NCI-H187 treated with DMSO at 0.1 percent for 48 hours (cell line): ENCODE data around the gene KRTAP9-8.
"Not testable (repeated sequence)": the region's sequence is repeated elsewhere in the genome, so short reads cannot be mapped to it uniquely, and the experiment has no call there.

Source experiments
- DNase-seq: peaks from one replicate; lab custom pipeline; 2025; lab: John Stamatoyannopoulos, UW

Gene KRTAP9-8

DNA sequence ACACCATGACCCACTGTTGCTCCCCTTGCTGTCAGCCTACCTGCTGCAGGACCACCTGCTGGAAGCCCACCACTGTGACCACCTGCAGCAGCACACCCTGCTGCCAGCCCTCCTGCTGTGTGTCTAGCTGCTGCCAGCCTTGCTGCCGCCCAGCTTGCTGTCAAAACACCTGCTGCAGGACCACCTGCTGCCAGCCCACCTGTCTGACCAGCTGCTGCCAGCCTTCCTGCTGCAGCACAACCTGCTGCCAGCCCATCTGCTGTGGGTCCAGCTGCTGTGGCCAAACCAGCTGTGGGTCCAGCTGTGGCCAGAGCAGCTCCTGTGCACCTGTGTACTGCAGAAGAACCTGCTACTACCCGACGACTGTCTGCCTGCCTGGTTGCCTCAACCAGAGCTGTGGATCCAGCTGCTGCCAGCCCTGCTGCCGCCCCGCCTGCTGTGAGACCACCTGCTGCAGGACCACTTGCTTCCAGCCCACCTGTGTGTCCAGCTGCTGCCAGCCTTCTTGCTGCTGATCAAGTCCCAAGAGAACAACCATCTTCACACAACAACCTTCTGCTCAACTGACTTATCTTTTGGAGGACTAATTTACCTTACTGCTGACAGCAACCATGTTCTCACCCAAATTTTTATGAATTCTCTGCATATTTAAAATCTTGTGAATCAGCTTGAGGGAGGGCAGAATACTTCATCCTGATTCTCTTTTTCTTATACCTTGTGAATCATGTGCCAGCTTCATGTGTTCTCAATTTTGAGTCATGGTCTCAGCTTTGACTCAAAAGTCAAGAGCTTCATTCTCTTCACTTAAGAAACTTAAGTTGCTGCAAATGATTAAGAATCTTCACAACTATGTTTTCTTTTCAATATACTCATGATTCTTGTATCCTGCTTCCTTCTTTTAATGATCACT, 17.8 kb downstream of the KRTAP9-8 start, which contains the start of gene KRTAP9-9:
Gene KRTAP9-9 (plus strand): TSS at position 4 of the 910 bp plus-strand sequence.
- not testable (repeated sequence) for DNase-seq

DNA sequence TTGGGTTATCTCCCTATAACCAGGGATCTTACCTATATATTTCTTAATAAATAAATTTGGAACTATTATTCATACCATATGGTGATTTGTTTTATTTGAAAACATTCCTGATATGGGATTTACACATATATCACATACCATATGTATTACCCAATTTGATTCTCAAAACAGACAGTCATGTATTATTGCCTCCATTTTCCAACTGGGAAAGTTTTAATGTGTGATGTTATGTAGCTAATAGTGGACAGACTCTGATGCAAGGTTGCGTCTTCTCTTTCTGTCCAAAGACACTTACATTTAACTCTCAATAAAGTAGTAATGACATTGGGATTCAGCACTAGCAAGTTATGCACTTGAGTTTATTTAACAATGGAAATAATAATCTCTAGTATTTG, 18.5 kb downstream of the KRTAP9-8 start:
- no peak for DNase-seq

DNA sequence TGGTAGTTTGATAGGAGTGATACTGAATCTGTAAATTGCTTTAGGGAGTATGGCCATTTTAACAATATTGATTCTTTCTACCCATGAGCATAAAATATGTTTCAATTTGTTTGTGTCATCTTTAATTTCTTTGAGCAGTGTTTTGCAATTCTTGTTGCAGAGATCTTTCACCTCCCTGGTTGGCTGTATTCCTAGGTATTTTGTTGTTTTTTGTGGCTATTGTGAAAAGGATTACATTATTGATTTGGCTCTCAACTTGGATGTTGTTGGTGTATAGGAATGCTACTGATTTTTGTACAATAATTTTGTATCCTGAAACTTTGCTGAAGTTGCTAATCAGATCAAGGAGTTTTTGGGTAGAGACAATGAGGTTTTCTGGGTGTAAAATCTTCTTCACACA, 20.6 kb downstream of the KRTAP9-8 start:
- no peak for DNase-seq

DNA sequence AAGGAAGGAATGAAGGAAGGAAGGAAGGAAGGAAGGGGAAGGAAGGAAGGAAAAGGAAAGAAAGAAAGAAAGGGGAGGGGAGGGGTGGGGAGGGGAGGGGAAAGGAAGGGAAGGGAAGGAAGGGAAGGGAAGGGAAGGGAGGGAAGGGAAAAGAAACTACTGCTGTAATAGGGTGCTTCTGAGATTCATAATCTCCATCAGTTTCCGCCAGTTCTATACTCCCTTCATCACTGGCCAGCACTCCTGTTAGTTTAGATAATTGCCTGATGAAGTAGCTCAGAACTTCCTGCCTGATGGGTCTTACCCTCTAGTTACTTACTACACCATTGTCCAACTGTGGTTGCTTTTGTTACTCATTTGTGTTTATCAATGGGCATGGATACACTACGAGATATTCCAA, 25.4 kb downstream of the KRTAP9-8 start:
- no peak for DNase-seq

DNA sequence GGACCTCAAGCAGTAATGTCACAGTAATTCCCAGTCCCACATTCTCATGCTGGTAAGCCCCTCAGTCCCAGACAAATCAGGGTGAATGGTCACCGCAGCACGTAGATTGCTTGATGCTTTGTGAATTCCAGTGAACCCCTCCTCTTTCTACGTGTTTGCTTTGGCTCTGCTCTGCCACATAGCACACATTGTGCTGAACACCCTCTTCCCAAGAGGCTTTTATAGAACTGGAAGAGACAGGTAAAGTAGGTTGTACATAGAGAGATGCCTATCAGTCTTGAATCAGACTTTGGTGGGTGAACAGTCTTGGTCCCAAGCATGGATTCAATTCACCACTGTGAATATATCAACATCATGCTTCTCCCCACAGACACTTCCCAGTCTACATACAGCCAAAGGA, 26.8 kb downstream of the KRTAP9-8 start:
- no peak for DNase-seq

- no peak for DNase-seq
Measured at GRCh38 chr17:41265078-41265477, 27.3 kb downstream of the KRTAP9-8 start, which contains the start of gene KRTAP9-6. KRTAP9-6 (plus strand) TSS chr17:41265378; CDS start chr17:41265378, 0 bp downstream.

DNA sequence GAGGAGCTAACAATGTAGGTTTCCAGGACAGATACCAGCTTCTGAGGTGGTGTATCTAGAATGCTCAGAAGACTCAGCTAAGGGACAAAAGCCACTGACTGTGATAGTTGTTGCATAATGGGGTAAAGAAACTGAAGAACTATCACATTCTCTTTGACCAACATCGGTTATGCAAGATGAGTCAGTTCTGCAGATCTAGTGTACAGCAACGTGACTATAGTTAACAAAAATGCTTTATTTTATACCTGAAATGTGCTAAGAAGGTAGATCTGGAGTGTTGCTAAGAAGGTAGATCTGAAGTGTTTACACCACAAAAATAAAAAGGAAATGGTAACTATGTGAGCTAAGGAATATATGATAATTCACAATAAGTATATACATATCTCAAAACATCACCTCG, 29.9 kb downstream of the KRTAP9-8 start:
- DNase-seq, result no peak

- not testable (repeated sequence) for DNase-seq
Measured at GRCh38 chr17:41271323-41271722, 33.5 kb downstream of the KRTAP9-8 start.

DNA sequence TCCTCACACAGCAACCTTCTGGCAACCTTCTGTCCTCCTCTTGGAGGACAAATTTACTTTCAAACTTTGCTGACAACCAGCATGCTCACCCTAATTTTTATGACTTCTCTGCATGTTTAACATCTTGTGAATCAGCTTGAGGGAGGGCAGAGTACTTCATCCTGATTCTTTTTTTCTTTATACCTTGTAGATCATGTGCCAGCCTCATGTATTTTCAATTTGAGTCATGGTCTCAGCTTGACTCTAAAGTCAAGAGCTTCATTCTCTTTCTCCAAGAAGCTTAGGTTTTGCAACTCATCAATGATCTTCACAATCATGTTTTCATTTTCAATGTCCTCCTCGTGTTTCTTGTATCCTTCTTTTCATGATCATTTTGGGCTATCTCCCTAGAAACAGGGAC, 34.1 kb downstream of the KRTAP9-8 start:
- DNase-seq, result no peak

DNA sequence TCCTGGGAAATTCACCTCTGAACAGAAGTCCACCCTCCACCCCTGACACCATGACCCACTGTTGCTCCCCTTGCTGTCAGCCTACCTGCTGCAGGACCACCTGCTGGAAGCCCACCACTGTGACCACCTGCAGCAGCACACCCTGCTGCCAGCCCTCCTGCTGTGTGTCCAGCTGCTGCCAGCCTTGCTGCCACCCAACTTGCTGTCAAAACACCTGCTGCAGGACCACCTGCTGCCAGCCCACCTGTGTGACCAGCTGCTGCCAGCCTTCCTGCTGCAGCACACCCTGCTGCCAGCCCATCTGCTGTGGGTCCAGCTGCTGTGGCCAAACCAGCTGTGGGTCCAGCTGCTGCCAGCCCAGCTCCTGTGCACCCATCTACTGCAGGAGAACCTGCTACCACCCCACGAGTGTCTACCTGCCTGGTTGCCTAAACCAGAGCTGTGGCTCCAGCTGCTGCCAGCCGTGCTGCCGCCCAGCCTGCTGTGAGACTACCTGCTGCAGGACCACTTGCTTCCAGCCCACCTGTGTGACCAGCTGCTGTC, 37.9 kb downstream of the KRTAP9-8 start, which contains the start of gene KRTAP9-7:
Gene KRTAP9-7 (plus strand): TSS at position 51 of the 543 bp plus-strand sequence. CDS start 0 bp downstream, at position 51.
- DNase-seq, result not testable (repeated sequence)

GRCh38 chr17:41278176-41278955, 40.6 kb downstream of the KRTAP9-8 start:
- DNase-seq, result no peak

- no peak for DNase-seq
Measured at GRCh38 chr17:41284043-41284442, 46.2 kb downstream of the KRTAP9-8 start.

DNA sequence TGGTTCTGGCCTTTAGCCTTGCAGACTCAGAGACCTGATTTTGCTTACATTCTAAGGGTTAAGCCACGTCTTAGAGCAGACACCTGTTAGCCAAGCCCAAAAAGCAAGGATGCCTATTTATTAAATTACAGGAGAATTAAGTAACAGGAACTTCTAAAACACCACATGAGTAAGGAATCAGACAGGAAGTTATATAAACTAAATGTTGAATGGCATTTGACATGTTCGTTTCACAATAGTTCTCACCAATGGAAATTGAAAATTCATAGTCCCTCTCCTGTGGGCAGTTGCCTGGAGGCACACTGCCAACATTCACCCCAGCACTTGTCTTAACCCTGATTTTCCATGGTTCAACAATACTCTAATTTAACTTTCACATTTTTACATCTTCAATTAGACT, 46.7 kb downstream of the KRTAP9-8 start:
- no peak for DNase-seq

- no peak for DNase-seq
Measured at GRCh38 chr17:41287050-41287449, 49.3 kb downstream of the KRTAP9-8 start.
